Measurements from ENCODE around the gene QSER1.
"Not testable (repeated sequence)": the region's sequence is repeated elsewhere in the genome, so short reads cannot be mapped to it uniquely, and the experiment has no call there.

QSER1 gene

GRCh38 chr11:32892355-32893092, at the start of gene QSER1:
QSER1 (plus strand) TSS chr11:32892811; CDS start chr11:32893126, 315 bp downstream.
- no peaks in the 10 kb centered on the region for H3K36me3 Mint-ChIP-seq
- H3K4me1 Mint-ChIP-seq, result peaks cover 22% of the 10 kb centered on the region
- ATAC-seq (ENCODE audit: low read depth), result peak; percentile 76
- DNase-seq (ENCODE audit: low spot score in 2 of 2), result peak; percentile 54 to 68
- peak within 1 kb of the TSS; percentile 98 for H3K4me3 Mint-ChIP-seq
- H3K27me3 Mint-ChIP-seq, result no peaks in the 10 kb centered on the region
- H3K27ac Mint-ChIP-seq, result peak within 1 kb of the TSS; percentile 91
- no peaks in the 10 kb centered on the region for H3K9me3 Mint-ChIP-seq

- no peak overlapping the region for H3K4me3 Mint-ChIP-seq
- H3K27ac Mint-ChIP-seq, result no peak overlapping the region
Measured at GRCh38 chr11:32843544-32843943, 49.1 kb upstream of the QSER1 start.

GRCh38 chr11:32847511-32847910, 45.1 kb upstream of the QSER1 start:
- peaks cover 2% of the 10 kb centered on the region for H3K27me3 Mint-ChIP-seq
- H3K36me3 Mint-ChIP-seq, result no peaks in the 10 kb centered on the region
- H3K9me3 Mint-ChIP-seq, result no peaks in the 10 kb centered on the region
- no peak overlapping the region for H3K4me3 Mint-ChIP-seq
- no peak overlapping the region for H3K27ac Mint-ChIP-seq
- peaks cover 3% of the 10 kb centered on the region for H3K4me1 Mint-ChIP-seq
- ATAC-seq (ENCODE audit: low read depth) (no peak), DNase-seq (ENCODE audit: low spot score in 2 of 2) (no peak)

More at GRCh38 chr11:32843544-32843943, 49.1 kb upstream of the QSER1 start:
- H3K9me3 Mint-ChIP-seq, result no peaks in the 10 kb centered on the region
- ATAC-seq (ENCODE audit: low read depth), result no peak
- no peak for DNase-seq (ENCODE audit: low spot score in 2 of 2)
- H3K36me3 Mint-ChIP-seq, result no peaks in the 10 kb centered on the region
- H3K4me1 Mint-ChIP-seq, result no peaks in the 10 kb centered on the region
- peaks cover 2% of the 10 kb centered on the region for H3K27me3 Mint-ChIP-seq

GRCh38 chr11:32849761-32850160, 42.9 kb upstream of the QSER1 start:
- Mint-ChIP-seq H3K27ac (no peak overlapping the region), H3K4me3 (no peak overlapping the region), H3K27me3 (peaks cover 2% of the 10 kb centered on the region), H3K4me1 (peaks cover 3% of the 10 kb centered on the region), H3K36me3 (no peaks in the 10 kb centered on the region), H3K9me3 (no peaks in the 10 kb centered on the region)
- ATAC-seq (ENCODE audit: low read depth), result no peak
- no peak for DNase-seq (ENCODE audit: low spot score in 2 of 2)

- no peak overlapping the region for H3K4me3 Mint-ChIP-seq
- H3K36me3 Mint-ChIP-seq, result no peaks in the 10 kb centered on the region
Measured at GRCh38 chr11:32851251-32851650, 41.4 kb upstream of the QSER1 start.

GRCh38 chr11:32852207-32852606, 40.4 kb upstream of the QSER1 start:
- no peak for ATAC-seq (ENCODE audit: low read depth)
- Mint-ChIP-seq H3K36me3 (no peaks in the 10 kb centered on the region), H3K4me3 (no peak overlapping the region), H3K9me3 (no peaks in the 10 kb centered on the region), H3K27ac (no peak overlapping the region), H3K27me3 (no peaks in the 10 kb centered on the region), H3K4me1 (peaks cover 3% of the 10 kb centered on the region)
- no peak for DNase-seq (ENCODE audit: low spot score in 2 of 2)

More at GRCh38 chr11:32851251-32851650, 41.4 kb upstream of the QSER1 start:
- Mint-ChIP-seq H3K4me1 (peaks cover 3% of the 10 kb centered on the region), H3K9me3 (no peaks in the 10 kb centered on the region), H3K27me3 (peaks cover under 1% of the 10 kb centered on the region), H3K27ac (no peak overlapping the region)
- ATAC-seq (ENCODE audit: low read depth) (no peak), DNase-seq (ENCODE audit: low spot score in 2 of 2) (no peak)

GRCh38 chr11:32855601-32856000, 37.0 kb upstream of the QSER1 start:
- no peaks in the 10 kb centered on the region for H3K9me3 Mint-ChIP-seq
- no peaks in the 10 kb centered on the region for H3K4me1 Mint-ChIP-seq
- no peaks in the 10 kb centered on the region for H3K36me3 Mint-ChIP-seq
- no peak overlapping the region for H3K4me3 Mint-ChIP-seq
- ATAC-seq (ENCODE audit: low read depth) (no peak), DNase-seq (ENCODE audit: low spot score in 2 of 2) (no peak)
- H3K27ac Mint-ChIP-seq, result no peak overlapping the region
- H3K27me3 Mint-ChIP-seq, result no peaks in the 10 kb centered on the region

GRCh38 chr11:32858731-32859130, 33.9 kb upstream of the QSER1 start:
- Mint-ChIP-seq H3K36me3 (no peaks in the 10 kb centered on the region), H3K4me1 (no peaks in the 10 kb centered on the region), H3K27me3 (peaks cover 3% of the 10 kb centered on the region), H3K27ac (no peak overlapping the region), H3K4me3 (no peak overlapping the region), H3K9me3 (no peaks in the 10 kb centered on the region)
- DNase-seq (ENCODE audit: low spot score in 2 of 2) (no peak), ATAC-seq (ENCODE audit: low read depth) (no peak)

- Mint-ChIP-seq H3K27me3 (peaks cover 6% of the 10 kb centered on the region), H3K9me3 (no peaks in the 10 kb centered on the region), H3K4me1 (no peaks in the 10 kb centered on the region), H3K36me3 (no peaks in the 10 kb centered on the region), H3K4me3 (no peak overlapping the region), H3K27ac (no peak overlapping the region)
- DNase-seq (ENCODE audit: low spot score in 2 of 2), result no peak
- ATAC-seq (ENCODE audit: low read depth), result no peak
Measured at GRCh38 chr11:32861850-32862577, 30.6 kb upstream of the QSER1 start.

- DNase-seq (ENCODE audit: low spot score in 2 of 2), result no peak
Measured at GRCh38 chr11:32864555-32864954, 28.1 kb upstream of the QSER1 start.

GRCh38 chr11:32868752-32869151, 23.9 kb upstream of the QSER1 start:
- ATAC-seq (ENCODE audit: low read depth); H3K27ac Mint-ChIP-seq; H3K4me1 Mint-ChIP-seq; DNase-seq (ENCODE audit: low spot score in 2 of 2); H3K36me3 Mint-ChIP-seq; H3K9me3 Mint-ChIP-seq; H3K4me3 Mint-ChIP-seq: not testable (repeated sequence)
- peaks cover 10% of the 10 kb centered on the region for H3K27me3 Mint-ChIP-seq

More at GRCh38 chr11:32864555-32864954, 28.1 kb upstream of the QSER1 start:
- H3K4me1 Mint-ChIP-seq, result no peaks in the 10 kb centered on the region
- no peak overlapping the region for H3K4me3 Mint-ChIP-seq
- no peaks in the 10 kb centered on the region for H3K9me3 Mint-ChIP-seq
- H3K36me3 Mint-ChIP-seq, result no peaks in the 10 kb centered on the region
- H3K27ac Mint-ChIP-seq, result no peak overlapping the region
- no peak for ATAC-seq (ENCODE audit: low read depth)
- peaks cover 9% of the 10 kb centered on the region for H3K27me3 Mint-ChIP-seq

- no peak overlapping the region for H3K4me3 Mint-ChIP-seq
- no peaks in the 10 kb centered on the region for H3K36me3 Mint-ChIP-seq
- peak; percentile 44 for ATAC-seq (ENCODE audit: low read depth)
- H3K27ac Mint-ChIP-seq, result no peak overlapping the region
- no peaks in the 10 kb centered on the region for H3K4me1 Mint-ChIP-seq
- peaks cover 5% of the 10 kb centered on the region for H3K9me3 Mint-ChIP-seq
- H3K27me3 Mint-ChIP-seq, result peaks cover 15% of the 10 kb centered on the region
- DNase-seq (ENCODE audit: low spot score in 2 of 2), result peak in 1 of 2 donors; percentile 4
Measured at GRCh38 chr11:32870676-32871075, 21.9 kb upstream of the QSER1 start.

- Mint-ChIP-seq H3K27me3 (peaks cover 10% of the 10 kb centered on the region), H3K36me3 (no peaks in the 10 kb centered on the region), H3K4me3 (no peak overlapping the region), H3K4me1 (no peaks in the 10 kb centered on the region), H3K9me3 (peaks cover 5% of the 10 kb centered on the region), H3K27ac (no peak overlapping the region)
- DNase-seq (ENCODE audit: low spot score in 2 of 2) (no peak), ATAC-seq (ENCODE audit: low read depth) (no peak)
Measured at GRCh38 chr11:32874132-32874531, 18.5 kb upstream of the QSER1 start.

- Mint-ChIP-seq H3K9me3 (no peaks in the 10 kb centered on the region), H3K4me1 (no peaks in the 10 kb centered on the region), H3K27me3 (peaks cover 4% of the 10 kb centered on the region), H3K27ac (no peak overlapping the region), H3K36me3 (no peaks in the 10 kb centered on the region), H3K4me3 (no peak overlapping the region)
- no peak for ATAC-seq (ENCODE audit: low read depth)
- DNase-seq (ENCODE audit: low spot score in 2 of 2), result no peak
Measured at GRCh38 chr11:32881286-32881685, 11.3 kb upstream of the QSER1 start.

All from memory B cell (primary cell).